CD4-positive, alpha-beta T cell treated with Interleukin-6 at 100 ng/mL for 8 hours (primary cell): ENCODE data around the gene SPEM3.
A peak's percentile ranks its signal among the peaks of the same experiment; 100 is the strongest.

Experiments used
- DNase-seq: peaks from one replicate; pipeline ENCODE4 v3.0.0-alpha.2; 2020; ENCODE audit warnings: mixed read lengths, low spot score

Gene SPEM3

GRCh38 chr17:7428557-7428956 lies at the start of gene SPEM3:
TSS of gene SPEM3 (plus strand) at chr17:7428857. CDS start at chr17:7428903, 46 bp downstream.
- no peak for DNase-seq

- DNase-seq = no peak
Measured at GRCh38 chr17:7379134-7379533, 49.5 kb upstream of the SPEM3 start.

GRCh38 chr17:7380321-7380720 lies 48.3 kb upstream of the SPEM3 start:
- no peak for DNase-seq

GRCh38 chr17:7380855-7381683 lies 47.6 kb upstream of the SPEM3 start, which contains the start of gene TNK1:
TSS of gene TNK1 (plus strand) at chr17:7381089. CDS start at chr17:7382927, 1,838 bp downstream.
- no peak for DNase-seq

- DNase-seq = no peak
Measured at GRCh38 chr17:7382901-7383300, 45.8 kb upstream of the SPEM3 start.

- DNase-seq = no peak
Measured at GRCh38 chr17:7383371-7383741, 45.3 kb upstream of the SPEM3 start.

GRCh38 chr17:7383742-7384488 lies 44.7 kb upstream of the SPEM3 start:
- peak; percentile 80 for DNase-seq

- no peak for DNase-seq
Measured at GRCh38 chr17:7384489-7385081, 44.1 kb upstream of the SPEM3 start.

GRCh38 chr17:7388856-7389255 lies 39.8 kb upstream of the SPEM3 start:
- DNase-seq = no peak

GRCh38 chr17:7389924-7390910 lies 38.4 kb upstream of the SPEM3 start:
- no peak for DNase-seq

- no peak for DNase-seq
Measured at GRCh38 chr17:7391307-7391706, 37.4 kb upstream of the SPEM3 start.

GRCh38 chr17:7392696-7393612 lies 35.7 kb upstream of the SPEM3 start:
- DNase-seq = no peak

GRCh38 chr17:7393613-7394451 lies 34.8 kb upstream of the SPEM3 start:
- DNase-seq = peak; percentile 59

- DNase-seq = peak; percentile 76
Measured at GRCh38 chr17:7394452-7395191, 34.0 kb upstream of the SPEM3 start, which contains the start of gene PLSCR3. TSS of gene PLSCR3 (minus strand) at chr17:7394525. CDS start at chr17:7394110, 415 bp downstream.

- no peak for DNase-seq
Measured at GRCh38 chr17:7396147-7396546, 32.5 kb upstream of the SPEM3 start.

- DNase-seq = no peak
Measured at GRCh38 chr17:7398612-7399011, 30.0 kb upstream of the SPEM3 start.

- no peak for DNase-seq
Measured at GRCh38 chr17:7403043-7403726, 25.5 kb upstream of the SPEM3 start.

GRCh38 chr17:7403727-7403976 lies 25.0 kb upstream of the SPEM3 start:
- no peak for DNase-seq
